HG03521 (cell line): ENCODE results near the gene AFF1.

Experiments
- ATAC-seq: cut with Tn5 transposase; IDR thresholded peaks from one replicate; pipeline ENCODE4 v1.9.1; 2021; ENCODE audit warnings: mild to moderate bottlenecking, moderate library complexity; ENCODE audit not compliant: unreplicated experiment

Gene AFF1

DNA sequence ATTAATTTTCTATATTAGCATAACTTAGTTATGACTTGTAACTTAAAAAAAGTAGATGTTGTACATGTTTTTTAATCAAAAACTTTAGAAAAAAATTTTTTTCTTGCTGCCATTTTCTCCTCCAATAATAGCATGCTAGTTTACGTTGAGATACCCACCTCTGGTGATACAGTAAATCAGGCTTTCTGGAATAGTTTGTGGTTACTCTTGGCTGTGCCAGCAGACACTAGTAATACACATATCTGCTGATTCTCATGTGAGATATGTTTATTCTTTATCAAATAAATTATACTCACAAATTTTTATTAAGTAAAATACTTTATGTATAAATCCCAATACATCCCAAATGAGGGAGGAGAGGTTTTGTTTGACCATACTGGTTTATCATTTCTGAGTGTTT, 168.3 kb downstream of the AFF1 start:
- ATAC-seq = no peak

- no peak for ATAC-seq
Observed at GRCh38 chr4:87103691-87104187, 168.9 kb downstream of the AFF1 start.

DNA sequence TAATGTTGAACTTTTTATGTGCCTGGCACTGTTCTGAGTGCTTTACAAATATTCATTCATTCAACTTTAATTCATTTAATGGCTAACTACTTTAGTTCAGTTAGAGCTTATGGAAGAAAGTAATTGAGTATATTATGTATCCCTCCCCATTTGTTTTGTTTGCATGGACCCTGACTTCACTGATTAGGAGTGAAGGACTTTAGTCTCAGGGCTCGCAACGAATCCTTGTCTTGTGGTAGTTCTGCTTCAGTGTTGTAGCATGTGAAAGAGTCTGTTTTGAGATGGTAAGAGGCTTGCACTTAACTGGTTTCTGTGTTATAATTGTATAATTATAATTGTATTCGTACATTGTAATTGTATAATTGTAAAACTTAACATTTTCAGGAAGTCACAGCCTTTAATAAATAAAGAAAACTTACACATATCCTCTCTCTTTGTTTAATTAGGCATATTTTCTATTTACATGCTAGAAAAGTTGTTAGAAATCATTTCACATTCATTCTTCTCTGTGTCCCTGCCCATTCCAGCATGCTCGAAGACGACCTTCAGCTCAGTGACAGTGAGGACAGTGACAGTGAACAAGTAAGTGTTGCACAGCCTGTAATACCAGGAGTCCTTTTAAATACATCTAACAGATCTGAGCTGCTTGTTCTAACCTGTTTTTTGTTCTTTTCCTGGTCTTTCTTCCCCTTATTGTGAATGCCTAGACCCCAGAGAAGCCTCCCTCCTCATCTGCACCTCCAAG, 170.5 kb downstream of the AFF1 start:
- no peak for ATAC-seq

- ATAC-seq = no peak
Observed at GRCh38 chr4:87108142-87108546, 173.3 kb downstream of the AFF1 start.

DNA sequence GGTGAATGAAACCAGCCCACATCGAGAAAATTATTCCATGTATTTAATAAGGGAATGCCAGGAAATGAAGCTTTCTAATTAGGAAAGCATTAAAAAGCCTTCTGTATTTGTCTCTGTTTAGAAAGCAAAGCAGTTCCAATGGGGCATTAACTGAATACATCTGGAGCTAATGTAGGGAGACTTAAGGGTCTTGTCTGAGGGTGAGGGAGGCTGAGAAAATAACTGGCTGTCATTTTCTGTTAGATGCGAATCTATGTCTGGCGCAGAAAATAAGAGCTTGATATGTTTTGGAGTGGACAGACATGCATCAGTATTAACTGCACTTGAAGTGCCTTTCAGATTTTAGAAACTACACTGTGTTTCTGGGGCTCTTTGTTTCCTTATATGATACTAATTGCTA, 174.3 kb downstream of the AFF1 start:
- no peak for ATAC-seq

DNA sequence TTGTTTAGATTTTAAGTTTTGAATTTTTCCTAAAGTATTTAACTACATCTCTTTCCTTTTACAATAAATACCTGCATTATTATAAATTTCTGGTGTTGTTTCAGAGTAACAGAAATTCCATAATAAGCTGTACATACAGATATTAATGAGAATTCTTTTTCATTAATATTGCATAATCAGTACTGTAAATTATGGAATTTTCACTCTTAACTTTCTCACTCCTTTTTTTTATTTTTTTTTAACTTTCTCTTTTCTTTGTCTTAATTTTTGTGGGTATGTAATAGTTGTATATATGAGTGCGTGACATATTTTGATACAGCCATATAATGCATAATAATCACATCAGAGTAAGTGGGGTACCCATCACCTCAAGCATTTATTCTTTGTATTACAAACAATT, 175.1 kb downstream of the AFF1 start:
- ATAC-seq = no peak

- ATAC-seq = no peak
Observed at GRCh38 chr4:87112063-87112462, 177.3 kb downstream of the AFF1 start.

DNA sequence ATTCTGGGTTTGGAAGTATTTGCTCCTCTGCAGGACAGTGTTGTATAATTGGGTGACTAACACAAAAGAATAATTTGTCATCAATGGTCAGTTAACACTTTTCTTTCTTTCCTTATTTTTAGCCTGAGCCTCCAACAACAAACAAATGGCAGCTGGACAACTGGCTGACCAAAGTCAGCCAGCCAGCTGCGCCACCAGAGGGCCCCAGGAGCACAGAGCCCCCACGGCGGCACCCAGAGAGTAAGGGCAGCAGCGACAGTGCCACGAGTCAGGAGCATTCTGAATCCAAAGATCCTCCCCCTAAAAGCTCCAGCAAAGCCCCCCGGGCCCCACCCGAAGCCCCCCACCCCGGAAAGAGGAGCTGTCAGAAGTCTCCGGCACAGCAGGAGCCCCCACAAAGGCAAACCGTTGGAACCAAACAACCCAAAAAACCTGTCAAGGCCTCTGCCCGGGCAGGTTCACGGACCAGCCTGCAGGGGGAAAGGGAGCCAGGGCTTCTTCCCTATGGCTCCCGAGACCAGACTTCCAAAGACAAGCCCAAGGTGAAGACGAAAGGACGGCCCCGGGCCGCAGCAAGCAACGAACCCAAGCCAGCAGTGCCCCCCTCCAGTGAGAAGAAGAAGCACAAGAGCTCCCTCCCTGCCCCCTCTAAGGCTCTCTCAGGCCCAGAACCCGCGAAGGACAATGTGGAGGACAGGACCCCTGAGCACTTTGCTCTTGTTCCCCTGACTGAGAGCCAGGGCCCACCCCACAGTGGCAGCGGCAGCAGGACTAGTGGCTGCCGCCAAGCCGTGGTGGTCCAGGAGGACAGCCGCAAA, 179.6 kb downstream of the AFF1 start:
- no peak for ATAC-seq

DNA sequence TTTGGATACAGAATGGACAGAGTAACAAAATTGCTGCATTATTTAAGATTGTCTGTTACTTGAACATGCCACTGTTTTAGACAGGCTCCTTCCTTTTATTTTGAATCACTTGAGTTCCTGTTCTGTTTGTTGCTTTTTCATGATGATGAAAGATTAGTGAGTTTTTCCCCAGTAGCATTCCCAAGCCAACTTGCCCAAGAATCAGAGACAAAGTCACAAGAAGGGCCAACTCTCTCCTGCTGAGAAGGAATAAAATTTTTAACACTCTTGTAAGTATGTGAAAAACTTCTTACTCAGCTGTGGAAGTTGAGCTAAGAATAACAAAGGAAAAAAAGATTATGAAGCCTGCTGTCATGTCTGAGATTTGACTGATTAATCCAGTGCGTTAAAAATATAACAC, 181.4 kb downstream of the AFF1 start:
- no peak for ATAC-seq

DNA sequence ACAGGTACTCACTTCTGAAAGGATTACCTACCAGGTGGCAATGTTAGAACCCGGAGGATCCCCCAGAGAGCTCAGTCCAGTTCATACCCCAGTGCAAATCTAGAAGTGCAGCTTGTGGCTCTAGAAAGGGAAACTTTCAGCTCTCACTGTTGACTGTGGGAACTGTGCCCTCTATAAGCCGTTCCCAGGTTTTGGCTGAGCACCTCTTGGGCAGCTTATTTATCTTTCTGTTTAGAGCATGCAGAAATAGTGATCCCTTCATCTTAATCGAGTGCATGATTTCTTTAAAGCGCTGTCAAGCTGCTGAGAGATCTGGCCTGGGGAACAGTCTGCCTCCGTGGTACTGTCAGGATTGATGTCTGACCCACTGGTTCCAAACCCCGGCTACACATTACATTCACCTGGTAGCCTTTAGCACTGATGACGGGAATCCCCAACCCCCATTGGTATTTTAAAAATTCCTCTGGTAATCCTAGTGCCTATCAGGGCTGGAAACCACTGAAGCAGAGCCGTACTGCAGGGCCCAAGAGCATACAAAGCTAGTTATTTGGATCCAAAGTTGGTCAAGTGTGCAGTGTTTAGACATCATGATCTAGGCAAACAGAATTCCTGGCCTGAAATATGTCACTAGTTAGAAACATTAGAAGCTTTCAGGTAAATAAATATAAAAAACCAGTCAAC, 182.4 kb downstream of the AFF1 start:
- ATAC-seq = no peak

GRCh38 chr4:87117732-87118075, 182.9 kb downstream of the AFF1 start:
- ATAC-seq = no peak

DNA sequence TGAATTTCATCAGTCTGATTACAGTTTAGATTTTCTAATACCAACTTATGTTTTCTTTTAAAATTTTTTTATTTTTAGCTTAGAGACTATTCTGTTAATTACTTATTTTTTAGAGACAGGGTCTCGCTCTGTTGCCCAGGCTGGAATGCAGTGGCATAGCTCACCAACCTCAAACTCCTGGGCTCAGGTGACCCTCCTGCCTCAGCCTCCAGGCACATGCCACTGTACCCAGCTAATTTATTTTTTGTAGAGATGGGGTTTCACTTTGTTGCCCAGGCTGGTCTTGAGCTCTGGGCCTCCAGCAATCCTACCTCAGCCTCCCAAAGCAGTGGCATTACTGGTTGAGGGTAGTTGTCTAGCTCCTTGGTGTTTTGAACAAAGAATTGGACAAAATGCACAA, 183.6 kb downstream of the AFF1 start:
- no peak for ATAC-seq

GRCh38 chr4:87118826-87119225, 184.0 kb downstream of the AFF1 start:
- no peak for ATAC-seq

- ATAC-seq = no peak
Observed at GRCh38 chr4:87120010-87120409, 185.2 kb downstream of the AFF1 start.

- no peak for ATAC-seq
Observed at GRCh38 chr4:87120411-87121162, 185.8 kb downstream of the AFF1 start.

- ATAC-seq = no peak
Observed at GRCh38 chr4:87121341-87122065, 186.7 kb downstream of the AFF1 start.

GRCh38 chr4:87122252-87122651, 187.4 kb downstream of the AFF1 start:
- no peak for ATAC-seq

- no peak for ATAC-seq
Observed at GRCh38 chr4:87126056-87126455, 191.2 kb downstream of the AFF1 start.

- no peak for ATAC-seq
Observed at GRCh38 chr4:87128006-87128705, 193.3 kb downstream of the AFF1 start.

- no peak for ATAC-seq
Observed at GRCh38 chr4:87129681-87130080, 194.9 kb downstream of the AFF1 start.
